Stimulated activated naive CD8-positive, alpha-beta T cell treated with anti-CD3 and anti-CD28 coated beads, Interleukin-15, Interleukin-2, amounts not matched to agents 100 ng/mL and 50 ng/mL, for 24 hours (primary cell): ENCODE measurements around the gene COL1A1.
A peak's percentile ranks its signal among the peaks of the same experiment; 100 is the strongest.

Source experiments
- H3K27ac Mint-ChIP-seq: one replicate; pipeline ENCODE4 v1.8.0; 2021; ENCODE audit warnings: mild to moderate bottlenecking, mixed read lengths
- H3K27me3 Mint-ChIP-seq: one replicate; pipeline ENCODE4 v1.8.0; 2021; ENCODE audit warnings: mixed read lengths
- H3K36me3 Mint-ChIP-seq: one replicate; pipeline ENCODE4 v1.8.0; 2021; ENCODE audit warnings: low read depth, mixed read lengths
- H3K4me1 Mint-ChIP-seq: one replicate; pipeline ENCODE4 v1.8.0; 2021; ENCODE audit warnings: low read depth, mixed read lengths
- H3K4me3 Mint-ChIP-seq: one replicate; pipeline ENCODE4 v1.8.0; 2021; ENCODE audit warnings: mild to moderate bottlenecking, mixed read lengths
- H3K9me3 Mint-ChIP-seq: one replicate; pipeline ENCODE4 v1.8.0; 2021; ENCODE audit warnings: mixed read lengths

The COL1A1 gene

DNA sequence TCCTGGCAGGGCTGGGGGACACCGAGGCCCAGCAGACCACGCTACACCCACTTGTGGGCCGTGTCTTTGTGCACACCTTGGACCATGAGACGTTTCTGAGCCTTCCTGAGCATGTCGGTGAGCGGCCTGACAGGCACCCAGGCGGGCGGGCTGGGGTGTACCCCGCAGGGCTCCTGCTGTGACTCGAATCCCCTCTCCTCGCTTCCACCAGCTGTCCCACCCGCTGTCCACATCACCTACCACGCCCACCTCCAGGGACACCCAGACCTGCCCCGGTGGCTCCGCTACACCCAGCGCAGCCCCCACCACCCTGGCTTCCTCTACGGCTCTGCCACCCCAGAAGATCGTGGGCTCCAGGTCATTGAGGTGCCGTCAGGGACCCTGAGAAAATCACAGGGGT, 34.1 kb downstream of the COL1A1 start:
- no peaks in the 10 kb centered on the region for H3K9me3 Mint-ChIP-seq
- peaks cover 30% of the 10 kb centered on the region for H3K4me1 Mint-ChIP-seq
- H3K36me3 Mint-ChIP-seq = no peaks in the 10 kb centered on the region
- no peak overlapping the region for H3K27ac Mint-ChIP-seq
- no peaks in the 10 kb centered on the region for H3K27me3 Mint-ChIP-seq
- H3K4me3 Mint-ChIP-seq = no peak overlapping the region

DNA sequence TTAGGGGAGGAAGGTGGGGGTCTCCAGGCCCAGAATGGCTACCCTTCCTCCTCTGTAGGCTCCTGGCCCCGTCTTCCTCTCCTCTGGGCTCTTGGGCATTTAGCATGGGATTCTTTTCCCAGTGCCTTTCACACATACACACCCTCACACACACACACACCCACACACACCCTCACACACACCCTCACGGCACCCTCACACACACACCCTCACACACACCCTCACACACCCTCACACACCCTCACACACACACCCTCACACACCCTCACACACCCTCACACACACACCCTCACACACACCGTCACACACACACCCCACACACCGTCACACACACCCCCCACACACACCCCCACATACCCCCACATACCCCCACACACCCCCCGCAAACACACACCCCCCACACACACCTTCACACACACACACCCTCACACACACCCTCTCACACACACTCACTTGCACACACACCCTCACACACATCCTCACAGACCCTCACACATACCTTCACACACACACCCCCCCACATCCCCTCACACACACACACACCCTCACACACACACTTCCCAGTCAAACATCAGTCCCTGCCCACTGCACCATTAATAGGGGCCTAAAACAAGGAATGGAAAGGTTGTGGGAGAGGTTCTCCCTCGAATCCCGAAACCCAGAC, 34.8 kb downstream of the COL1A1 start:
- H3K36me3 Mint-ChIP-seq = no peaks in the 10 kb centered on the region

DNA sequence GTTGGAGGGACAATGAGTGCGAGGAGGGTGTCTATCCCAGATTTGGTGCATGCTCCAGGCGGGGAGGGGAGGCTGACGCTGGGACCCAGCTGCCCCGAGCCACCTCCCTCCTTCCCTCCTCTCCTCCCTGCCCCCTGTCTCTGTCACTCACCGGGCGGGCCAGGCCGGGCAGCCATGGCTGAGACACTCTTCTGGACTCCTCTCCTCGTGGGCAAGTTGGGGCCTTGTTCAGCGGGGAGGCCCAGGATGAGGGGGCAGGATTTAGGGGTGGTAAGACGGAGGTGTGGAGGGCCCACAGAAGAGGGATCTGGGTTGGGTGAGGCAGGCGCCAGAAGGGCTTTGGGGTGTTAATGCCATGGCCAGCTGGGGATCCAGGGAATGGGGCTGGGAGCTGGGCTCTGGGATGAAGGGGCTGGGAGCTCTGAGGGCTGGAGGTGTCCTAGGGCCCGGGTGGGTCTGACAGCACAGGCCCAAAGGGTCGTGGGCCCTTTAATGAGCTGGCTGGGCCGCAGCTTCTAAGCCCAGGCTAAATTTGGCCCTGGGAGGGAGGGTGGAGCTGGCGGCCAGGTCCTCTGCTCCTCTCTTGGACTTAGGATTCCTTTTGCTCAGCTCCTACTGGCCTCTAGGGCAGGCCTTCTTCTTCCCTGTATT, 35.4 kb downstream of the COL1A1 start, which contains the start of gene SGCA:
Gene SGCA (plus strand): TSS at position 139 of the 651 bp plus-strand sequence. CDS start 36 bp downstream, at position 175.
- no peaks in the 10 kb centered on the region for H3K36me3 Mint-ChIP-seq
- H3K27me3 Mint-ChIP-seq = no peaks in the 10 kb centered on the region
- no peaks in the 10 kb centered on the region for H3K9me3 Mint-ChIP-seq
- peaks cover 44% of the 10 kb centered on the region for H3K4me1 Mint-ChIP-seq
- H3K4me3 Mint-ChIP-seq = no peak within 1 kb of the TSS
- no peak within 1 kb of the TSS for H3K27ac Mint-ChIP-seq

More for the DNA sequence above, 34.8 kb downstream of the COL1A1 start:
- Mint-ChIP-seq H3K4me3 (no peak overlapping the region), H3K9me3 (no peaks in the 10 kb centered on the region), H3K27me3 (no peaks in the 10 kb centered on the region), H3K4me1 (peaks cover 37% of the 10 kb centered on the region), H3K27ac (no peak overlapping the region)

DNA sequence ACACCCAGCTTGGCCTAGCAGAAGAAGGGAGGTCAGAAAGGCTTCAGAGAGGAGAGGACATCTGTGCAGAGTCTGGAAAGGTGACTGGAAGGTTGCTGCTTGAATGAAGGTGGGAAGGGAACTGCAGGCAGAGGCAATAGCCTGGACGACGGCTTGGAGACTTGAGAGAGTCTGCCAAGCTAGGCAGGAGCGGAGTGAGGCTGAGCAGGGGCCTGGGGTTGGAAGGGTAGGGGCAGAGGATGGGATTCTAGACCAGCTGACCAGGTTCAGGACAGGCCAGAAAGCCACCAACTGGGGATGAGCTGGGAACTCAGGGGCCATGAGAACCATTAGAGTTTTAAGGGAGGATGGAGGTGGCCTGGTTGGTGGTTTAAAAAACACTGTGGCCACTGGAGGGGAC, 36.0 kb downstream of the COL1A1 start:
- H3K27me3 Mint-ChIP-seq = no peaks in the 10 kb centered on the region
- H3K4me1 Mint-ChIP-seq = peaks cover 48% of the 10 kb centered on the region
- no peaks in the 10 kb centered on the region for H3K9me3 Mint-ChIP-seq
- no peak overlapping the region for H3K4me3 Mint-ChIP-seq
- no peak overlapping the region for H3K27ac Mint-ChIP-seq
- H3K36me3 Mint-ChIP-seq = no peaks in the 10 kb centered on the region

DNA sequence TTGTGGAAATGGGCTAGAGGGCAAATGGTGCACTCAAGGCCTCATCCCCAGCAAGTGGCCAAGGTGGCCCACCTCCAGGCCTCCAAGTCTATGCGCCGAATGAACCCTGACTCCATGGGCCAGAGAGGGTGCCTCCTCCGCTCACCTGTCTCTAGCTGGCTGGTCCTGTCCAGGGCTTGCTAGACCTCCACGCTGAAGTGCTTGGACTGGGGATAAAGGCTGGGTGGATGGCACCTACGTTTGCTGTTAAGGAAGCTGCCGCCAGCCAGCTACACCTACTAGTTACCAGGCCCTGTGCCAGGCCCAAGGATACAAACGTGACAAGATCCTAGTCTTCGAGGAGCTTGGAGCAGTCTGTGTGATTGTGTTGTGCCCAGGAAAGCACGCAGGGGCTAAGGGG, 36.4 kb downstream of the COL1A1 start:
- Mint-ChIP-seq H3K4me3 (no peak overlapping the region), H3K36me3 (no peaks in the 10 kb centered on the region), H3K4me1 (peaks cover 48% of the 10 kb centered on the region), H3K27ac (no peak overlapping the region), H3K27me3 (no peaks in the 10 kb centered on the region), H3K9me3 (no peaks in the 10 kb centered on the region)

DNA sequence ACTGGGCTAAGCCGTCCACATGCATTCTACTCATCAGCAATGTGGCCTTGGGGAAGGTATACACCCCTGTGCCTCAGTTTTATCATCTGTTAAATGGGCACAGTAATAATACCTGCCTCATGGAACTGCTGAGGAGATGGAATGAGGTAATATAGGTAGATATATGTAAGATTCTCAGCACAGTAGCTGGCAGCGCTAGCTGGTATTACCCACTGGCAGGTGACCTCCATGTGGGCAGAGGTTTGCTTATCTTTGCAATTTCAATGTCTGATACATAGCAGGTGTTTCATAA, 36.8 kb downstream of the COL1A1 start:
- Mint-ChIP-seq H3K27ac (no peak overlapping the region), H3K9me3 (no peaks in the 10 kb centered on the region), H3K27me3 (no peaks in the 10 kb centered on the region), H3K4me1 (peaks cover 48% of the 10 kb centered on the region), H3K4me3 (no peak overlapping the region), H3K36me3 (no peaks in the 10 kb centered on the region)

DNA sequence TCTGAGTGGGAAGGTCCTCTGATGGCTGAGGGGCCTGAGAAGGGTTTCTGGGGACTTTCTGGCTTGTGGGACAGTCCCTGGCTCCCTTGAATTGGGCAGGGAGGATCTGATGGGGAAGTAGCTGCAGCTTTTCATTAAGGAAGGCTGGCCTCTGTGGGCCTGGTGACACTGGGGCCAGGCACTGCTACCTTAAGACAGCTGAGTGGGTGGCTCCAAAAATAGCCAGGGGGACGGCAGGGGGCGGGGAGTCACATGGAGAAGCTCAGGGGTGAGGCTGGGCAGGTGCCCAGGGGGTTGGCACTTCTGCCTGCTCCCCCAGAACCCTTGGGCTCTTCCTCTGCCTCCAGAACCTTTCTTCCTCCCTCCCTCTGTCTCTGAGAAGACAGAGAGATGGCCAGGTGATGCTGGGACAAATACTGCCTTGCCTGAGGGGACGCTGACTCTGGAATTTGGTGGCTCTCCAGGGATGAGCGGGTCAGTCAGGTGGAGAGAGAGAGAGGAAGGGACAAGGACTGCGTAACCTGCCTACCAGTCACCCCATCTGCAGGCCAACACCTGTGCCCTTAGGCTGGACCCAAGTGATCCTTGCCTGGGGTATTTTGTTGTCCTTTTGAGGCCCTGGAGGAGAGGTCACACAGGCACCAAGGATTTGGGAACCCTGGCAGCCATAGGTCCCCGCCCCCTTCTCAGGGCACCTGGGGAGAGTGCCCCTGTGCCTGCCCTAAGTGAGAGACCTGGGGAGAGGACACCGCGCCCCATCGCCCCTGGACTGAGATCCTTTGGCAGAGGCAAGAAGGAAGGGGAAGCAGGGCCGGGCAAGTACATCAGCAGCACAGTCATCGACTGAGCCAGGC, 37.4 kb downstream of the COL1A1 start:
- H3K27me3 Mint-ChIP-seq = no peaks in the 10 kb centered on the region
- no peaks in the 10 kb centered on the region for H3K9me3 Mint-ChIP-seq
- H3K27ac Mint-ChIP-seq = peak overlapping the region; percentile 58
- no peaks in the 10 kb centered on the region for H3K36me3 Mint-ChIP-seq
- H3K4me3 Mint-ChIP-seq = peak overlapping the region; percentile 17
- H3K4me1 Mint-ChIP-seq = peaks cover 44% of the 10 kb centered on the region

DNA sequence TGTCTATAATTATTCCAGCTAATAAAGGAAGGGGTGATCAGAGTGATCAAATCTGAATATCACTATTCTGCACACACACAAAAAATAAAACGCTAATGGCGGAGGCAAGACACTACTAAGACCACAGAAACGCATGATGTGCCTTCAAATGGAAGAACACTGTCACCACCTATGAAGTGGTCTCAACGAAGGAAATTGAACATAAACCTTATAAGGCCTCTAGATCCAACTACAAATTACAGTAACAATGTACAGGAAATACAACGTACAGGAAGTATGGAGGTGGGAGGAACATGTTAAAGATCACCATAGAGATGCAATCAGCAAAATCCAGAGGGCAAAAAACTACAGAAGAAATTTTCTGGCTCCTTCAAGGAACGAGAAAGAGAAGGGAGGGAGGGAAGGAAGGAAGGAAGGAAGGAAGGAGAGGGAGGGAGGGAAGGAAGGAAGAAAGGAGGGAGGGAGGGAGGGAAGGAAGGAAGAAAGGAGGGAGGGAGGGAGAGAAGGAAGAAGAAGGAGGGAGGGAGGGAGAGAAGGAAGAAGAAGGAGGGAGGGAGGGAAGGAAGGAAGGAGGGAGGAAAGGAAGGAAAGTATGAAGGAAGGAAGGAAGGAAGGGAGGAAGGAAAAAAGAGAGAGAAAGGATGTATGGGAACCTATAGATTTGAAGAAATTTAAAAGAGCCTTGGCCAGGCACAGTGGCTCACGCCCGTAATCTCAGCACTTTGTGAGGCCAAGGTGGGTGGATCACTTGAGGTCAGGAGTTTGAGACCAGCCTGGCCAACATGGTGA, 38.8 kb downstream of the COL1A1 start:
- H3K27me3 Mint-ChIP-seq = no peaks in the 10 kb centered on the region
- peaks cover 46% of the 10 kb centered on the region for H3K4me1 Mint-ChIP-seq
- H3K4me3 Mint-ChIP-seq = peak overlapping the region; percentile 76
- H3K9me3 Mint-ChIP-seq = no peaks in the 10 kb centered on the region
- H3K27ac Mint-ChIP-seq = peak overlapping the region; percentile 97
- no peaks in the 10 kb centered on the region for H3K36me3 Mint-ChIP-seq

DNA sequence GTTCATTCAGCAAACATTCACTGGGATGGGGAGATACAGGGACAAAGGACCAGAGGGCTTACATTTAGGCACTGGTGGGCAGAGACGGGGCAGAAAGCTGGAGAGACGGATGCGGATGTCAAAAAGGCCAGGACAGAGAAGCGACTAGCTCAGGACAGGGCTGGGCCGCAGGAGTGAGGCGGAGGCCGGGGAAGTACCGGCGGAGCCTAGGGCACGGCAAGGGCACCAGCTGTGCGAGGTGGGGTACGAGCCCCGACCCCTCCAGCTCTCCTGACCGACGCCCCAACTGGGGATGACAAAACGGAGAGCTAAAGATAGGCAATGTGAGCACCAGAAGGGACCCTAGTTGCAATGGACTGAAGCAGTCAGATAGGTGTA, 39.5 kb downstream of the COL1A1 start:
- Mint-ChIP-seq H3K4me3 (peak overlapping the region; percentile 76), H3K9me3 (no peaks in the 10 kb centered on the region), H3K27ac (peak overlapping the region; percentile 97), H3K4me1 (peaks cover 46% of the 10 kb centered on the region), H3K27me3 (no peaks in the 10 kb centered on the region), H3K36me3 (no peaks in the 10 kb centered on the region)

DNA sequence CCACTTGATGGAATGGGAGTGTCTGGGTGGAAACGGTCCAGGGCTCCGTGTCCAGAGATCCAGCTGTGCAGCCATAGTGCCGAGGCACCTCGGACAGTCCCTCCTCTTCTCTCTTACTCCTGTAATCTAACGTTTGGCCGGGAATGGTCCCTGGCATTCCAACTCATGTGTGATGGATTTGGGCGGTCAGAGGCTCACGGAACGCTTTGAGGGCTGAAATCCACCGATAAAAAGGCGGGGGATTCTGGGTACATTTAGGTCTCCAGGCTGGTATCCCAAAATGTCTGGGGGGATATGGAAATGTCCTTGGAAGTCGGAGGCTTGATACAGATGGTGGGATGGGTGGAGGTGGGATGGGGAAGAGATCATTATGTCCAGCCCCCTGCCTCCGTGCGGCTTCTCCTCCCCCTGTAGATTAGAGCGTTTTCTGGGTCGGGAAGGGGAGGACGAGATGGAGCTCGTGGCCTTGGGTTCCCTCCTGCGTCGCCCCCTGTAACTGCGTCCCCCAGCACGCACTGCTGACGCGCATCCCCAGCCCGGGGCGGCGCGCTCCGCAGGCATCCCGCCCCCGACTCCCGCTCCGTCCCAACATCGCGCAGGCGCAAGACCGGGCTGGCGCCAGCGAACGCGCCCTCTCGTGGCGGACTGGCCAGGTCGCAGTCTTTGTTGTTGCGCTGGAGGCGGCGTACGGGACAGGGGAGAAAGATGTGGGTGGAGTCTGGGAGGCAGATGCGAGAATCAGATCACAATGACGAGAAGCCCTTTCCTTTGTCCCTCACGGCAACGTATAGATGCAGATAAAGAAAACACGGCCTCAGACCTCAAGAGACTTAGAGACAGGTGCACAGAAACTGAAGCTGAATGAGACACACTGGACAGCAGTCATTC, 40.2 kb downstream of the COL1A1 start:
- peak overlapping the region; percentile 76 for H3K4me3 Mint-ChIP-seq
- H3K27me3 Mint-ChIP-seq = no peaks in the 10 kb centered on the region
- H3K9me3 Mint-ChIP-seq = no peaks in the 10 kb centered on the region
- peaks cover 46% of the 10 kb centered on the region for H3K4me1 Mint-ChIP-seq
- no peaks in the 10 kb centered on the region for H3K36me3 Mint-ChIP-seq
- peak overlapping the region; percentile 97 for H3K27ac Mint-ChIP-seq

DNA sequence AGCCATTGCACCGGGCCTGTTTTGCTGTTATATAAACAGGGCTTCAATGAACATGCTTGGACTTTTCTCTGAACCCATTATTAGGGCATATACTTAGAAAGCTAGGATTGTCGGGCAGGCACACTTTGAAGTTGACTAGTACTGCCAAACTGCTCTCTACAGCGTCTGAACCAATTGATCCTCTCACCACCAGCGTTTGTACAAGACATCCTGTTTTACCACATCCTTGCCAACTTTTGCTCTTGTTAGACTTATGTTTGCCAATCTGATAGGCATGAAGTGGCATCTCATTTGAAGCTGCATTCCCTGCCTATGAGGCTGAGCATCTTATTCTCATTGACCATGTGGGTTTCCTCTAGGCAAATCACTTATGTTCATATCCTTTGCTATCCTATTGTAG, 43.5 kb downstream of the COL1A1 start:
- Mint-ChIP-seq H3K27ac (no peak overlapping the region), H3K4me1 (peaks cover 48% of the 10 kb centered on the region), H3K9me3 (no peaks in the 10 kb centered on the region), H3K36me3 (no peaks in the 10 kb centered on the region), H3K27me3 (no peaks in the 10 kb centered on the region), H3K4me3 (no peak overlapping the region)

DNA sequence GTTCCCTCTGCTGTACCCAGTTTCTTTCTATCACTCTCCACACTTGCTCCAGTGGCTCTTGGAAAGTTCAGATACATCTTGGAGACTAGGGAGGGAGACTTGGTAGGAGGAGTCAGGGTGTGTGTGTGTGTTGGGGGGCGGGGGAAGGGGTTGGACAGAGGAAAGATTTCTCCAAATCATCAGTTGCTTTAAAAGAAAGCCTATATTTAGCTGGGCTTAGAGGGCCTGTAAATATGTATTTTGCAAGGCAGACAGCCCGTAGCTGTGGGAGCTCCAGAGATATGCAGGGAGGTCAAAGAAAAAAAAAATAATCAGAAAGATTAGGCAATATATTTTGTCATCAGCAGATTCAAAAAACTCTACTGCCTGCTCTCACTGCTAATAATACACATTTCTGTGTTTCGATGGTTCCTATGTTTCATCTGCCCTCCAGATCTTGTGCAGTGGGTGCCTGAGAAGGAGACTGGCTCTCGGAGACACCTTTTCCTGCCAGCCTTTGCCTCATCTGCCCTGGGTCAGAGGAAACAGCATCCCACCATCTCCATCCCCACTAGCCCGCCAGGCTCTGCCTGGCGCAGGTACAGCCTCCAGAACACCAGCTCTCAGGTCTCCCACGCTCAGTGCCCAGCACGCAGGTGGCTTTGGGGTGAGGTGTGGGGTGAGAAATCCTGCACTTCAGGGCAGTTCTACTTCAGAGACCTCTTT, 46.2 kb downstream of the COL1A1 start:
- Mint-ChIP-seq H3K36me3 (no peaks in the 10 kb centered on the region), H3K4me3 (no peak overlapping the region), H3K4me1 (peaks cover 39% of the 10 kb centered on the region), H3K9me3 (no peaks in the 10 kb centered on the region), H3K27me3 (no peaks in the 10 kb centered on the region), H3K27ac (no peak overlapping the region)

DNA sequence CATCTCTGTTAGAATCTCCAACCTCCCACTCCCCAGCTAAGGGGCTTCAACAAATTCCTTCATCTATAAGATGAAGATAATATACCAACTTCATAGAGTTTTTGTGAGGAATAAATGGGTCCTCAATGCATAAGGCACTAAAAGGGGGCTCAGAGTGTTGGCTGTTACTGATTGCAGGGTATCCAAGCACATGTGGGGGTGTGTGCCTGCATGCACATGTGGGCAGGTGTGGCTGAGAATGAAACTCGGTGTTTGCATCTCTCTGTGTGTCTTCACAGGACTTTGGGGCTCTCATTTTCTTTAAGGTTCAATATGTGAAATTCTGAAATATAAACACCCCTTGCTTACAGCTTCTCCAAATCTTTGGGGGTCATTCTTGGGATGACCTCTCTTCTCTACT, 46.8 kb downstream of the COL1A1 start:
- Mint-ChIP-seq H3K36me3 (no peaks in the 10 kb centered on the region), H3K9me3 (no peaks in the 10 kb centered on the region), H3K4me3 (no peak overlapping the region), H3K27me3 (no peaks in the 10 kb centered on the region), H3K4me1 (peaks cover 39% of the 10 kb centered on the region), H3K27ac (no peak overlapping the region)
